NCI-H226 (cell line): ENCODE data around the gene MACROD1.

Experiments
- DNase-seq: peaks from one replicate; pipeline ENCODE4 v3.0.0-alpha.2; 2015

Gene MACROD1

GRCh38 chr11:64089915-64090805 is 75.8 kb downstream of the MACROD1 start:
- no peak for DNase-seq

GRCh38 chr11:64089493-64089892 is 76.4 kb downstream of the MACROD1 start:
- no peak for DNase-seq

DNA sequence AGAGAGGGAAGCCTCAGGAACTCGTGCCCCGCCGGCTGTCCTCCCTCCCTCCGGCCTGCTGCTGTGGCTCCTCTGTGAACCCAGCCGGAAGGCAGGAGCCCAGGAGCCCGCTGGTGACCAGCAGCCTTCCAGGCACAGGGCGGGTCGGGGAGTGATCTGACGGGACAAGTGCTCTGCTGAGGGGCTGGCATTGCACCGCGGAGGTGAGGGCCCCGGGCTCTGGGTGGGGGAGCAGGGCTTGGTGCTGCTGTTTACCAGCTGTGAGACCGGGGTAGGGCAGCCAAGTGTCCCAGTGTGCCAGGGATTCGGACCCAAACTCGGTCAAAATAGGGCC is 76.9 kb downstream of the MACROD1 start:
- DNase-seq, result no peak

GRCh38 chr11:64088162-64089026 is 77.5 kb downstream of the MACROD1 start:
- DNase-seq, result no peak

DNA sequence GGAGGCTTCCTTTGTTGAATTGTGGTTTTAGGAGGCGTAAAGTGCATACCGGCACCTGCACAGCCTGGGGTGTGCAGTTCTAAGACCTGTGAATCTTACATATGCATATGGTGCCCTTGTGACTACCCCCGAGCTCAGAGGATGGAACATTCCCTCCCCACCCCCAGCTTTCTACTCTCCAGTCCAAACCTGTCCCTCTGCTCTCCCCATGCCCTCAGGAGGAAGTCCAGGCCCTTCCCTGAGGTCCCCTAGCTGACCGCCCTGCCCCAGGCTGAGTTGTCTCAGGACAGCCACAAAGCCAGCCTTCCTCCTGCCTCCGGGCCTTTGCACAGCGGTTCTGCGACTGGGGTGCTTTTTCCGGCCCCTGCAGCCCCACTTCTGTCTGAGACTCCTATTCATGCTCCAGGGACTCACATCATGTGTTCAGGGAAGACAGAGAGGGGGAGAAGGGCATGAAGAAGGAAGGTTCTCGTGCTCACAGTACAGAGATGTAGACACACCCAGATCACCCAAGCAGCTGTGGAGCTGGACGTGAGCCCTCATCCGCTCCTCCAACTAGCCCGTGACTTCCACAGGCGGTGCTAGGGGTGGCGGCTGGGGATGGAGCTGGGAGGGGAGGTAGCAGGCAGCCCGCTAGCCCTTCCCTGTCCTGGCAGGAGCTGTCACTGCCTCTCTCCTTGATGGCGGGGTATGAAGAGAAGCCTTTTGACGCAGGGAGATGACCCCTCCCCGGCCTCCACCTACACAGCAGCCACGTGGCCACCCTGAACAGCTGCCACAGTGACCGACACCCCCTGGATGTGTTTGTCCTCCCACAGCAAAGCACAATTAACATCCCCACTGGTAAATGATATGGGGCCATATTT is 79.4 kb downstream of the MACROD1 start:
- no peak for DNase-seq

GRCh38 chr11:64085906-64086257 is 80.0 kb downstream of the MACROD1 start:
- no peak for DNase-seq

DNA sequence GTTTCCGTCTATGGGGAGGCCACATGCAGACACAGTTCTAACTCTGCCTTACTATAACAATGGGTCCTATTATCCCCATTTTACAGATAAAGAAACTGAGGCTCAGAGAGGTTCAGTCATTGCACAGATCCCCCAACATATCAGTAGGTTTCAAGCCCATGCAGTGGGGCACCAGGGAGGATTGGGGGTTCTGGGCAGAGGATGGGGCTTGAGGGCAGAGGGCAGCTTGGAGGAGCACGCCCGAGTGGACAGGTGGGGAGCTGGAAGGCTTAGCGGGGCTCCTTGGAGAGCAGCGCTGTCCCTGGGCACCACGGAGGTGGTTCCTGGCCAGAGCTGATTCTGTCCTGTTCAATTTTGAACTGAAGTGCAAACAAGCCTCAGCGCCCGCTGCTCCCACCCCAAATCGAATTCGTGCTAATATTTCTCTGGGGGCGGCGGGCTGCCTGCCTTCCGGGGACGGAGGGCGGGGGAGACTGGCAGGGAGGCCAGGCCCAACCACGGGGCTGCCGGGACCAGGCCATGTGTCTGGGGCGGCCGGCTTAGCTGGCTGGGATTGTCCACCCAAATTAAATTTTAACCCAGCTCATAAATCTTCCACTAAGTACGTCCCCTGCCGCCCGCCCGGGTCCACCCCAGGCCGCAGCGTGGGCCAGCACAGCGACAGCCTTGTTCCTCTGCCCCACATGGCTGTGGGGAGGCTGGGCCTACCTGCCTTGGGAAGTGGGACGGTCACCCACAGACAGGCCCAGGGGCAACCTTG is 80.8 kb downstream of the MACROD1 start:
- no peak for DNase-seq

DNA sequence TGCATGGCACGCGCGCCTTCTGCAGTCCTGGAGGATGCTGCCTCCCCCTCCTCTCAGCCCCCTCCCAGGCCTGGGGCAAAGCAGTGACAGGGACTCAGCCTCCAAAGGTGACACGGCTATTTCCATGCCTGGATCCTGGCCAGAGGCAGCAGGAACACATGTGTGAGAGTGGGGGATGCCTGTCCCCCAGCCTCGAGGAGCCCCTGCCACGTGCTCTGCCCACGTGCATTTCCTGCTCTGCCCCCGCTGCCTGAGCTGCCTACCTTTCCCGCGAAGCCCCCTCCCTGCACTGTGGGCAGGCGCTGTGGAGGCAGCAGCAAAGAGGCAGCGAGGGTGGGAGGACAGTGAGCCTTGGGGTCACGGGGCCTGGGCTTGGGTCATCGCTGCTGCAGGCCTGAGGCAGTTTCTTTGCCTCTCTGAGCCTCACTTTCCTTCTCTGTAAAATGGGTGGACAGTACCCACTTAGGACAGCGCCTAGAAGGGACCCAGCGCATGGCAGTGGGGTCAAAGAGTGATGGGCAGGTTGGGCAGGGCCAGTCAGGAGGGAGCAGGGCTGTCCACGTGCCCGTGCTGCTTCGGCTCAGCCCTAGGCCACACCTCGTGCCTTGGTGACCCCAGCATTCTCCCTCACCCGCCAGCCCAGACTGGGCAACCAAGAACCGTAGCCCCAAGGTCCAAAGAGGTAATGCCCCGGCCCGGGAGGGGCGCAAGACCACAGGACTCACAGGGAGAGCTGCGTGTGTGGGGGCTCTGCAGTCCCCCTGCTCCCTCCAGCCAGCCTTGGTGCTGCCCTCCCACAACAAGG is 81.6 kb downstream of the MACROD1 start:
- DNase-seq, result no peak

- no peak for DNase-seq
Measured at GRCh38 chr11:64083398-64084080, 82.4 kb downstream of the MACROD1 start.

- DNase-seq, result no peak
Measured at GRCh38 chr11:64081745-64082442, 84.0 kb downstream of the MACROD1 start.

DNA sequence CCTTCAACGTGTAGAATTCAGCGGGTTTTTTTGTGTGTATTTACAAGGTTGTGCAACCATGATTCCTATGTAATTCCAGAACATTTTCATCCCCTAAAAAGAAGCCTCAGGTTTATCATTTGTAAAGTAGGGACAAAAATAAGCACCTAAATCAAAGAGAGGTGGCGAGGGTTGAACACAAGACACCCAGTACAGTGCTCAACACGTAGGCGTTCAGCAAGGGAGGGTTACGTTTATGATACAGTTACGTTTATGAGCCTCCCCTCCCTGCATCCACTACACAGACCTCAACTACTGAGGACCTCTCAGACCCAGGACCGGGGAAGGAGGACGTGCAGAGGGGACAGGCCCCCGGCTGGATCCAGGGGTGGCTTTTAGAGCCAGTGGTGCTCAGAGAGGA is 85.5 kb downstream of the MACROD1 start:
- DNase-seq, result no peak

GRCh38 chr11:64078905-64079304 is 87.0 kb downstream of the MACROD1 start:
- DNase-seq, result no peak

GRCh38 chr11:64078284-64078683 is 87.6 kb downstream of the MACROD1 start:
- DNase-seq, result no peak

DNA sequence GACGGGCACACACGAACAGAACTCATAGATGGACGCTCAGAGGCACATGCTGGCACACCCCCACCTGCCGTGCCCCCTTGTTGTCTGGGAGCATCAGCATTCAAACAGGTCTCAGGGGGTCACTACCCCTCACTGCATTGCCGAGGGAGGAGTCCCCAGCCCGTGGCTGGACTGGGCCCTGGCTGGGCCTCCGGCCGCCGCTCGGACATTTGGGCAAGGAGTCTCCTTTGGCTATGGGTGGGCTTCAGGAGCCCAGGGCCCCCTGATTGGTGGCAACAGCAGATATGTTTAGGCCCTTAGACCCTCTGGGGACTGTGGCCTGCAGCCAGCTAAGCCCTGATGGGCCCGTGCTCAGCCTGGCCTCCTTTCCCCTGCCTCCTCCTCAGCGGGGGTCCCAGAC is 88.3 kb downstream of the MACROD1 start:
- no peak for DNase-seq

- DNase-seq, result no peak
Measured at GRCh38 chr11:64076758-64077157, 89.2 kb downstream of the MACROD1 start.

DNA sequence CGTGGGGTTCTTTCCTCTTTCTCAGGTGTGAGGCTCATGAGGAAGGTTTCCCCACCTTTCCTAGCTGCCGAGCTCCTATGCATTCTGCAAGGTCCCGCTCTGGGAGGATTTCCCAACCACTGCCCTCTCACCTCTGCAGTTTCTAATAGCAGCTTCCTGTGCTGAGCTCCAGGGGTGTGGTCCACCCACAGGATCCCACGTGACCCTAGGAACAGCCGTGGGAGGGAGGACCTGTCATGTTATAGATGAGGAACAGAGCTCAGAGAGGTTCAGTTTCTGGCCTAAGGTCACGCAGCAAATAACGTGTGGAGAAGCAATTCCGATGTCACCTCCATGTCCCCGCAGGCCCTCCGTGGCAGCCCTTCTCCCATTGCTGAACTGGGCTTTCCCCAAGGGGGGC is 91.7 kb downstream of the MACROD1 start:
- DNase-seq, result peak; percentile 45

DNA sequence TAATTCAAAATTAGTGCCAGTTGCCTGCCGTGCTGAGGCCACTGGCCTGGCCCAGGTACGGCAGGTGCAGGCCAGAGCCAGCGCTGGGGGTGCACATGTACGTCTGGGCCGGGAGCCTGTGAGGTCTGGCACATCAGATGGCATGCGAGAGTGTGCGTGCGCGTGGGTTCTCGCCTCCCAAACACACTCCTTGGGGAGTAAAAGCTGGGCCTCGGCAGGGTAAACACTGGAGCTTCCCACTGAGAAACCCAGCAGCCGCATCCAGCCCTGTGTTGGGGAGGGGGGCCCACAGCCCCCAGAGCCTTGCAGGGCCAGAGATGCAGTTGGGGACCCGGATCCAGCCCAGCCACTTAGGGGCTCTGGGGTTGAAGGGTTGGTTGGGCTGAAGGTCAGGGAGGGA is 92.4 kb downstream of the MACROD1 start:
- no peak for DNase-seq

DNA sequence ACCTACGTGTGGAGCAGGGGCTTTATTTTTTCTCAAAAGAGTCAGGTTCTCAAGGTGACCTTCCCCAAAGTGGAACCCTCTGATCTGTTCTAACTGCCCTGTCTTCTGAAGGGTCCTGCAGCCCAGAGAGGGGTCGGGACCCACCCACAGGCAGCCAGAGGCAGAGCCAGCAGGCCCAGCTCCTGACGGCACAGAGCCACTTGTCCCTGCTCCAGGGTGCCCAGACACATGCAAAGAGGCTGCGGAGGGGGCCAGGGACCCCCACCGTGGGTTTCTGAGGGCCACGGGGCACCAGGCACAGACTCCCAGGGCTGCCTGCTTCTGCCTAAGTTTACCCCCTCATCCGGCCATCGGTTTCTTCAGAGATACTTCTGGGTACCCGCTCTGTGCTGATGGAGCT is 93.0 kb downstream of the MACROD1 start:
- no peak for DNase-seq

DNA sequence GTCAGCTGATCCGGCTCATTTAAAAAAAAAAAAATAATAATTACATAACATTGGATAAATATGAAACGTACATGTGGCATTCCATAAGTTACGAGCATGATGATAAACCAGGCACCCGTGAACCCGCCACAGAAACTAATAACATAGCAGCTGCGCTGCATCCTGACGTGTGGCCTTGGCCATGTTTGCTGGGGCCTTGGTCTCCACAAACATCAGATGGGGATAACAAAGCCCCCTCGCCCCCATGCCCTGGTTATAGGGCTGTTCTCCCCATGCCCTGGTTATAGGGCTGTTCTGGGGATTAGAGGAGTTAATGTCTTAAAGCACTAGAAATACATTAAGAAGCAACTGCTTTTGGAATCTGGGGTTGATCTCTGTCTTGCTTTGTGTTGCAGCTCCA is 93.5 kb downstream of the MACROD1 start:
- DNase-seq, result no peak

GRCh38 chr11:64071849-64072248 is 94.1 kb downstream of the MACROD1 start:
- DNase-seq, result no peak
